Parathyroid adenoma (tissue), 2 donors: ENCODE measurements around the gene LCE1E.

Experiments used
- H2AFZ ChIP-seq: fragments of 300-600 bp; sonication (generic); one replicate; pipeline ENCODE4 v1.7.0; 2017; ENCODE audit warnings: antibody characterized with exemption, mild to moderate bottlenecking
- H3K27ac ChIP-seq: fragments of 300-600 bp; sonication (generic); one replicate; pipeline ENCODE4 v1.7.0; 2017
- H3K27me3 ChIP-seq: fragments of 300-600 bp; sonication (generic); one replicate; pipeline ENCODE4 v1.7.0; 2017; ENCODE audit warnings: low read length; ENCODE audit not compliant: control insufficient read depth, insufficient read depth
- H3K36me3 ChIP-seq: fragments of 300-600 bp; sonication (generic); one replicate; pipeline ENCODE4 v1.7.0; 2017; ENCODE audit warnings: low read length; ENCODE audit not compliant: control insufficient read depth, insufficient read depth
- H3K4me1 ChIP-seq: fragments of 300-600 bp; sonication (generic); one replicate; pipeline ENCODE4 v1.7.0; 2017; ENCODE audit warnings: control low read depth
- H3K4me2 ChIP-seq: fragments of 300-600 bp; sonication (generic); one replicate; pipeline ENCODE4 v1.7.0; 2017; ENCODE audit warnings: low read length
- H3K4me3 ChIP-seq: fragments of 300-600 bp; sonication (generic); one replicate; pipeline ENCODE4 v1.7.0; 2017; ENCODE audit warnings: low read depth, low read length
- H3K79me2 ChIP-seq: fragments of 300-600 bp; sonication (generic); one replicate; pipeline ENCODE4 v1.7.0; 2017; ENCODE audit warnings: control low read depth
- H3K9ac ChIP-seq: fragments of 300-600 bp; sonication (generic); one replicate; pipeline ENCODE4 v1.7.0; 2017; ENCODE audit warnings: mild to moderate bottlenecking
- H3K9me3 ChIP-seq: fragments of 300-600 bp; sonication (generic); one replicate; pipeline ENCODE4 v1.7.0; 2017; ENCODE audit warnings: low read length; ENCODE audit not compliant: control insufficient read depth
- TF ChIP-seq, protein P1 (sequence below): fragments of 300-600 bp; sonication (generic); IDR thresholded peaks from one replicate; pipeline ENCODE4 v1.7.0; 2017; ENCODE audit warnings: antibody characterized with exemption, mild to moderate bottlenecking
- donor health status: primary hyperparathyroidism.

LCE1E gene

DNA sequence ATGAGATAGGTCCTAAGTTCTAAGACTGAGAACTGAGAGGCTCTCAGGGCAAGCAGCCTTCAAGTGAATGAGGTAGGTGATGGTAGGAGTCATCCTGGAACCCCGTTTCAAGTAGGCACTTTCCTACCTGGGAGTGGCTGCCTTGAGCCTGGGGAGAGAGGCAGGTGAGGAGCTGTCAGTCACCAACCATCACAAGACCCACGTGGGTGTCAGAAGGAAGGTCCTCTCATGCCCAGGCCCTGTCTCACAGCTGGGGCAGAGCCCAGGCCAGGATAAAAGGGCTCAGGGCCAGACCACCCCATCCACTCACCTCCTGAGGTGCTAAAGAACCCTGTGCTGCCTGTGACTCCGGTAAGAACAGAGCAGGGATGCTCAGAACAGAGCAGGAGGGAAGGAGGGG lies 10.4 kb downstream of the LCE1E start, which contains the start of gene LCE1D:
TSS of gene LCE1D (plus strand) at position 301 of the 400 bp plus-strand sequence. CDS start 1,074 bp downstream, outside the sequence.
- H3K27me3 ChIP-seq = no peaks in the 10 kb centered on the region
- no peaks in the 10 kb centered on the region for H3K36me3 ChIP-seq
- no peak within 1 kb of the TSS for H3K4me2 ChIP-seq
- no peak within 1 kb of the TSS for H3K27ac ChIP-seq
- no peaks in the 10 kb centered on the region for H3K4me1 ChIP-seq
- H3K79me2 ChIP-seq = no peaks in the 10 kb centered on the region
- TF ChIP-seq, protein P1, sequence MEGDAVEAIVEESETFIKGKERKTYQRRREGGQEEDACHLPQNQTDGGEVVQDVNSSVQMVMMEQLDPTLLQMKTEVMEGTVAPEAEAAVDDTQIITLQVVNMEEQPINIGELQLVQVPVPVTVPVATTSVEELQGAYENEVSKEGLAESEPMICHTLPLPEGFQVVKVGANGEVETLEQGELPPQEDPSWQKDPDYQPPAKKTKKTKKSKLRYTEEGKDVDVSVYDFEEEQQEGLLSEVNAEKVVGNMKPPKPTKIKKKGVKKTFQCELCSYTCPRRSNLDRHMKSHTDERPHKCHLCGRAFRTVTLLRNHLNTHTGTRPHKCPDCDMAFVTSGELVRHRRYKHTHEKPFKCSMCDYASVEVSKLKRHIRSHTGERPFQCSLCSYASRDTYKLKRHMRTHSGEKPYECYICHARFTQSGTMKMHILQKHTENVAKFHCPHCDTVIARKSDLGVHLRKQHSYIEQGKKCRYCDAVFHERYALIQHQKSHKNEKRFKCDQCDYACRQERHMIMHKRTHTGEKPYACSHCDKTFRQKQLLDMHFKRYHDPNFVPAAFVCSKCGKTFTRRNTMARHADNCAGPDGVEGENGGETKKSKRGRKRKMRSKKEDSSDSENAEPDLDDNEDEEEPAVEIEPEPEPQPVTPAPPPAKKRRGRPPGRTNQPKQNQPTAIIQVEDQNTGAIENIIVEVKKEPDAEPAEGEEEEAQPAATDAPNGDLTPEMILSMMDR = no peak
- no peaks in the 10 kb centered on the region for H3K9me3 ChIP-seq
- H3K4me3 ChIP-seq = no peak within 1 kb of the TSS
- no peak within 1 kb of the TSS for H2AFZ ChIP-seq
- no peak within 1 kb of the TSS for H3K9ac ChIP-seq

DNA sequence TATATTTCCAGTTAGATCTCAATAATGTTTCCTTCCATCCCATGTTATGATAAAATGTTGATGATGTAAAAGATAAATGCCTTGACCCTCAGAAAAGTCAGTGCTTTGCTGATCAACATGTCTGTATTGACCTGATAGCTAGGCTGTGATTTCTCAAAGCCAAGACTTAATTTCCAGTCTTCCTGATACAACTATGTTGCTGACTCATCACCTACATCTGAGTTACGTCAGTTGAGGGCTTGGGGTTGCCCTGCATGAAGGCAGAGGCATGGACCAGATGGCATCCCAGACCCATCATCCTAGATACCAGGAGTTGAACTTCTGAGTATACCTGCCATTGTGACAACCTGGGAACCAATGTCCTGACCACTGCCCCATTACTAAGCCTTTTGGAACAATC lies 15.3 kb downstream of the LCE1E start:
- H3K9me3 ChIP-seq = no peaks in the 10 kb centered on the region

DNA sequence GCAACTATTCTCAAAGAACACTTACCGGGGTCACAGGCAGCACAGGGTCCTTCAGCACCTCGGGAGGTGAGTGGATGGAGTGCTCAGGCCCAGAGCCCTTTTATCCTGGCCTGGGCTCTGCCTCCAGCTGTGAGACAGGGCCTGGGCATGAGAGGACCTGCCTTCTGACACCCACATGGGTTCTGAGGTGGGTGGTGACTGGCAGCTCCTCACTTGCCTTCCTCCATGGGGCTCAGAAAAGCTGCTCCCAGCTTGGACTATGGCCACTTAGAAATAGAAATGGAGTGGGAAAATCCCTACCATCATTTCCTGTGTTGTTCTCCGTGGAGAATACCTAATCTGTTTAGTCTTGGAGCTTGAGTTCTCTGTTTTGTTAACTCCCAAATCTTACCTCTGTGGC lies 20.5 kb downstream of the LCE1E start, which contains the start of gene LCE1C:
TSS of gene LCE1C (minus strand) at position 76 of the 400 bp plus-strand sequence. CDS start 1,173 bp downstream, outside the sequence.
- H3K27ac ChIP-seq = no peak within 1 kb of the TSS
- TF ChIP-seq, protein P1 = no peak

More for the DNA sequence above, 15.3 kb downstream of the LCE1E start:
- Histone ChIP-seq H3K36me3 (no peaks in the 10 kb centered on the region), H3K4me1 (no peaks in the 10 kb centered on the region), H3K79me2 (no peaks in the 10 kb centered on the region), H3K27ac (no peak overlapping the region), H3K4me2 (no peak overlapping the region), H2AFZ (no peak overlapping the region), H3K27me3 (no peaks in the 10 kb centered on the region), H3K4me3 (no peak overlapping the region), H3K9ac (no peak overlapping the region)
- TF ChIP-seq, protein P1 = no peak

DNA sequence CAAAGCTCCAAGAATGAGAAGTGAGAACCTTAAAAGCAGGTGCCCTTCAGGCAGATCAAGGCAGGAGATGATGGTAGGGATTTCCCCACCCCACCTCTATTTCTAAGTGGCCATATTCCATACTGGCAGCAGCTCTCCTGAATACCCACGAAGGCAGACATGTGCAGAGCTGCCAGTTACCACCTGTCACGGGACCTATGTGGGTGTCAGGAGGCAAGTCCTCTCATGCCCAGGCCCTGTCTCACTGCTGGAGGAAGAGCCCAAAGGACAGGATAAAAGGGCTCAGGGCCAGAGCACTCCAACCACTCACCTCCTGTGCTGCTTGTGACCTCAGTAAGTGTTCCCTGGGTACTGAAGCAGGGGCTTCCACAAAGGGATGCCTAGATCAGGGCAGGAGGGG lies 25.0 kb downstream of the LCE1E start:
- Histone ChIP-seq H3K4me1 (no peaks in the 10 kb centered on the region), H3K27me3 (no peaks in the 10 kb centered on the region), H3K4me3 (no peak overlapping the region), H3K4me2 (no peak overlapping the region), H3K79me2 (no peaks in the 10 kb centered on the region), H3K27ac (no peak overlapping the region), H3K9ac (no peak overlapping the region), H3K9me3 (no peaks in the 10 kb centered on the region), H3K36me3 (no peaks in the 10 kb centered on the region), H2AFZ (no peak overlapping the region)
- TF ChIP-seq, protein P1 = no peak

More for the DNA sequence above, 20.5 kb downstream of the LCE1E start, which contains the start of gene LCE1C:
- H3K9me3 ChIP-seq = no peaks in the 10 kb centered on the region
- no peaks in the 10 kb centered on the region for H3K4me1 ChIP-seq
- H3K9ac ChIP-seq = no peak within 1 kb of the TSS
- no peaks in the 10 kb centered on the region for H3K79me2 ChIP-seq
- no peak within 1 kb of the TSS for H3K4me2 ChIP-seq
- H2AFZ ChIP-seq = no peak within 1 kb of the TSS
- no peak within 1 kb of the TSS for H3K4me3 ChIP-seq
- no peaks in the 10 kb centered on the region for H3K27me3 ChIP-seq
- no peaks in the 10 kb centered on the region for H3K36me3 ChIP-seq

DNA sequence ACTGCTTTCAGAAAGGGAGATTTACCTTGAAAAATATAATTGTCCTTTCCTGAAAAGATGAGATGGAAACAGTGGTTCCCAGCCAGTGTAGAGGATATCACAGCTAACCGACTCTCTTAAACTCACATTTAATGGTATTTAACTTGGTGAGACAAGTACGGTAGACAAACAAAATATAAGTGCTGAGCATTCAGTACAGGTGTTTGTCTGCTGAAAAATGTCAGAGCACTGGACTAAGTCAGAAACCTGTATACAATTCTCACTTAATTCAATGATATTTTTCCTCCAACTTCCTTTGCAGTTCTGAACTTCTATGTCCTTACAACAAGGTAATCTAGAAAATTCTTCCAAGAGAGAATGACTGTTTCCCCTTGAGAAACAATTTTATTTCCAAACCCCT lies 25.6 kb downstream of the LCE1E start, which contains the start of gene LCE1B:
TSS of gene LCE1B (plus strand) at position 301 of the 400 bp plus-strand sequence. CDS start 476 bp downstream, outside the sequence.
- Histone ChIP-seq H3K4me2 (no peak within 1 kb of the TSS), H3K9ac (no peak within 1 kb of the TSS), H3K36me3 (no peaks in the 10 kb centered on the region), H3K79me2 (no peaks in the 10 kb centered on the region), H3K4me3 (no peak within 1 kb of the TSS), H3K9me3 (no peaks in the 10 kb centered on the region), H2AFZ (no peak within 1 kb of the TSS), H3K27ac (no peak within 1 kb of the TSS), H3K27me3 (no peaks in the 10 kb centered on the region), H3K4me1 (no peaks in the 10 kb centered on the region)
- TF ChIP-seq, protein P1 = no peak
